22Rv1 (cell line): Measurements from ENCODE around the gene EGFR.
A peak's percentile ranks its signal among the peaks of the same experiment; 100 is the strongest.

Experiments
- H3K27ac ChIP-seq: fragments of 450-650 bp; 2 replicates; pipeline ENCODE4 v1.5.1; 2017
- CTCF ChIP-seq: fragments of 450-650 bp; IDR thresholded peaks from 2 replicates; pipeline ENCODE4 v1.5.1; 2017; ENCODE audit warnings: mild to moderate bottlenecking
- ZFX ChIP-seq: fragments of 450-650 bp; IDR thresholded peaks from 2 replicates; pipeline ENCODE4 v1.6.1; 2017; ENCODE audit warnings: antibody characterized with exemption, borderline replicate concordance

Gene EGFR

DNA sequence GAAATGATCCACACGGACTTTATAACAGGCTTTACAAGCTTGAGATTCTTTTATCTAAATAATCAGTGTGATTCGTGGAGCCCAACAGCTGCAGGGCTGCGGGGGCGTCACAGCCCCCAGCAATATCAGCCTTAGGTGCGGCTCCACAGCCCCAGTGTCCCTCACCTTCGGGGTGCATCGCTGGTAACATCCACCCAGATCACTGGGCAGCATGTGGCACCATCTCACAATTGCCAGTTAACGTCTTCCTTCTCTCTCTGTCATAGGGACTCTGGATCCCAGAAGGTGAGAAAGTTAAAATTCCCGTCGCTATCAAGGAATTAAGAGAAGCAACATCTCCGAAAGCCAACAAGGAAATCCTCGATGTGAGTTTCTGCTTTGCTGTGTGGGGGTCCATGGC is 155.6 kb downstream of the EGFR start:
- H3K27ac ChIP-seq: no peak overlapping the region
- TF ChIP-seq ZFX (no peak), CTCF (no peak)

- no peak overlapping the region for H3K27ac ChIP-seq
- TF ChIP-seq ZFX (no peak), CTCF (no peak)
Measured at GRCh38 chr7:55174856-55175255, 156.0 kb downstream of the EGFR start.

DNA sequence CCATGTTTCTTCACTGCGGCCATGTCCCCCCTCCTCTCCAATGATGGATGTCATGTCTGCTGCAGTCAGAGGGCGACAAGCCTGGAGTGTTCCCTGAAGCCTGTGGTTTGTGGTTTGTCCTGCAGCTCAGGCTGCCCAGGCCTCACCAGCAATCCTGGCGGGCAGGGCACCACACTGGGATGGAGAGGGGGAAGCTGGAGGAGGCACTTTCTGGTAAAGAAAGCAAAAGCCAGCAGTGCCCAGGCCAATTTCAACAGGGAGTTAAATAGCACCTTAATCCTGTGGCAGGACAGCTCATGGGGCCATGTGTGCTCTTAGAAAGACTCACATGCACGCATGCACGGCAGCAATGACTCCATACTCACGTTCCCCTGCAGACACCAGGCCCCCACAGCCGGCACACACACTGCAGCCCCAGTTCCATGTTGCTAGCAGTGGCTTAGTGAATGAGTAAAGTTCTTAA is 158.3 kb downstream of the EGFR start:
- H3K27ac ChIP-seq: no peak overlapping the region
- no peak for TF ChIP-seq ZFX
- no peak for TF ChIP-seq CTCF

GRCh38 chr7:55177589-55178261 is 158.9 kb downstream of the EGFR start:
- H3K27ac ChIP-seq: peak overlapping the region; percentile 28; the same call in 1 of the 2 replicates
- TF ChIP-seq CTCF (no peak), ZFX (no peak)

DNA sequence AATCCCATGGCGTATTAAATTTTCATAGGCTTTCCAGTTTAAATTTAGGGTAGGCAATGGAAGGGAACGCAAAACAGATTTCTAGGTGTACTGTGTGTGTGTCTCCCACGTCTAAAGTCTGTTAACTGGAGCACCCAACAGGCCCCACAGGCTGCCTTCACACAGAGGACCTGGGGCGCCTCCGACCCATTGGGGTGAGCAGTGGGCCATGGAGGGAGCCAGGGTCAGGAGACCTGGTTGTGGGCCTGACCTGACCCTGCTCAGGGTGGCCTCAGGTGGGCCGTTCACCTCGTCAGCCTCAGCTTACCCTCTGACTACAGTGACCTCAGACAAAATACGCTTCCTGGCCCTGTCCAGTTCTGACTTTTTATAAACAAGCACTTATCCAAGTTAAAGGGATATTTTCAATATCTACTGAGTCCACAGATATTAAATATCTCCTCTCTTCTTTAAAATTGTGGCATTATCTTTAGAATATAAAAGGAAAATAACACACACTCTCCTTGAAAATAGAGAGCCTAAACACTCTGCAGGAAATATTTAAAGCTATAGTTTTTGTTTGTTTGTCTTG is 159.6 kb downstream of the EGFR start:
- peak overlapping the region; percentile 28; the same call in 1 of the 2 replicates for H3K27ac ChIP-seq
- TF ChIP-seq ZFX (no peak), CTCF (no peak)

- H3K27ac ChIP-seq: peak overlapping the region; percentile 28; the same call in 1 of the 2 replicates
- TF ChIP-seq ZFX (no peak), CTCF (no peak)
Measured at GRCh38 chr7:55178863-55179773, 160.3 kb downstream of the EGFR start.
